ENCODE data around the gene RASSF10.
A peak's percentile ranks its signal among the peaks of the same experiment; 100 is the strongest.

Gene RASSF10

GRCh38 chr11:12995188-12995587, 13.9 kb upstream of the RASSF10 start:
- DNase-seq: no peak

GRCh38 chr11:12995823-12996222, 13.3 kb upstream of the RASSF10 start:
- DNase-seq: no peak

- DNase-seq: no peak
Observed at GRCh38 chr11:12997168-12997567, 11.9 kb upstream of the RASSF10 start.

- no peak for DNase-seq
Observed at GRCh38 chr11:12998336-12998735, 10.8 kb upstream of the RASSF10 start.

- no peak for DNase-seq
Observed at GRCh38 chr11:12999597-12999996, 9.5 kb upstream of the RASSF10 start.

- DNase-seq: no peak
Observed at GRCh38 chr11:13000116-13000515, 9.0 kb upstream of the RASSF10 start.

- DNase-seq: no peak
Observed at GRCh38 chr11:13000721-13001120, 8.4 kb upstream of the RASSF10 start.

- DNase-seq: no peak
Observed at GRCh38 chr11:13003736-13004493, 5.2 kb upstream of the RASSF10 start.

- no peak for DNase-seq
Observed at GRCh38 chr11:13007182-13008060, 1.7 kb upstream of the RASSF10 start.

GRCh38 chr11:13008061-13008435, 1.1 kb upstream of the RASSF10 start:
- DNase-seq: no peak

GRCh38 chr11:13009476-13009920, 382 bp downstream of the RASSF10 start:
- peak; percentile 54 for DNase-seq

- peak; percentile 58 for DNase-seq
Observed at GRCh38 chr11:13009921-13010748, 1.0 kb downstream of the RASSF10 start.

GRCh38 chr11:13010749-13011465, 1.8 kb downstream of the RASSF10 start:
- no peak for DNase-seq

- no peak for DNase-seq
Observed at GRCh38 chr11:13011466-13012055, 2.4 kb downstream of the RASSF10 start.

- DNase-seq: no peak
Observed at GRCh38 chr11:13012056-13012661, 3.0 kb downstream of the RASSF10 start.

GRCh38 chr11:13013054-13013488, 4.0 kb downstream of the RASSF10 start:
- DNase-seq: no peak

GRCh38 chr11:13015753-13016152, 6.6 kb downstream of the RASSF10 start:
- DNase-seq: no peak

- no peak for DNase-seq
Observed at GRCh38 chr11:13016415-13016814, 7.3 kb downstream of the RASSF10 start.

GRCh38 chr11:13019313-13019712, 10.2 kb downstream of the RASSF10 start:
- DNase-seq: no peak

GRCh38 chr11:13023423-13023822, 14.3 kb downstream of the RASSF10 start:
- no peak for DNase-seq

- DNase-seq: no peak
Observed at GRCh38 chr11:13026722-13027121, 17.6 kb downstream of the RASSF10 start.

- no peak for DNase-seq
Observed at GRCh38 chr11:13028322-13028721, 19.2 kb downstream of the RASSF10 start.
